ENCODE results near the gene KCTD19.

Gene KCTD19

DNA sequence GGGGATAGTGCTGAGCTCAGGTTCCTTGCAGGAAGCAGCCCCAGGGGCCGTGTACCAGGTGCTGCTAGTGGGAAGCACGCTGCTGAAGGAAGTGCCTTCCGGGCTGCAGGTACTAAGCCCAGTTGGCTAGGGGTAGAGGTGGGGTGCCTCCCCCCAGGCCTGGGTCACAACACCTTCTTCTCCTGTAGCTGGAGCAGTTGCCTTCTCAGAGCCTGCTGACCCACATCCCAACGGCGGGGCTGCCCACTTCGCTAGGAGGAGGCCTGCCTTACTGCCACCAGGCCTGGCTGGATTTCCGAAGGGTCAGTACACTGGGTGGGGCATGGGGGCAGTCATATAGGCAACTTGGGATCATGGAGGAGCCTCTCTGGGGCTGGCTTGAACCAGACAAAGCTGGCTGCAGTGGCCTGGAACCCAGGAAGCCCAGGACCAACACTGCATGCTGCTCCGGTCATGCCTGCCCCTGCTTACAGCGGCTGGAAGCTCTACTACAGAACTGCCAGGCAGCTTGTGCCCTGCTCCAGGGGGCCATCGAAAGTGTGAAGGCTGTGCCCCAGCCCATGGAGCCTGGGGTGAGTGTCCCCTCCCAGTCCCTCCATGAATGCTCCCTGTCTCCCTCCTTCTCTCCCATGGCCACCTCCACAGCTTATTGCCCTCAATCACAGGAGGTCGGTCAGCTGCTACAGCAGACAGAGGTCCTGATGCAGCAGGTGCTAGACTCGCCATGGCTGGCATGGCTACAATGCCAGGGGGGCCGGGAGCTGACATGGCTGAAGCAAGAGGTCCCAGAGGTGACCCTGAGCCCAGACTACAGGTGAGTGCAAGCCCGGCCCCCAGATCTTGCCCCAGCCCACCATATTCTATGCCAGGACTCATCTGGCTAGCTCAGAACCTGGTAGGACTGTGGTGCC, 44.8 kb downstream of the KCTD19 start:
- no peak overlapping the region for H3K27ac ChIP-seq
- TF ChIP-seq, protein P1, sequence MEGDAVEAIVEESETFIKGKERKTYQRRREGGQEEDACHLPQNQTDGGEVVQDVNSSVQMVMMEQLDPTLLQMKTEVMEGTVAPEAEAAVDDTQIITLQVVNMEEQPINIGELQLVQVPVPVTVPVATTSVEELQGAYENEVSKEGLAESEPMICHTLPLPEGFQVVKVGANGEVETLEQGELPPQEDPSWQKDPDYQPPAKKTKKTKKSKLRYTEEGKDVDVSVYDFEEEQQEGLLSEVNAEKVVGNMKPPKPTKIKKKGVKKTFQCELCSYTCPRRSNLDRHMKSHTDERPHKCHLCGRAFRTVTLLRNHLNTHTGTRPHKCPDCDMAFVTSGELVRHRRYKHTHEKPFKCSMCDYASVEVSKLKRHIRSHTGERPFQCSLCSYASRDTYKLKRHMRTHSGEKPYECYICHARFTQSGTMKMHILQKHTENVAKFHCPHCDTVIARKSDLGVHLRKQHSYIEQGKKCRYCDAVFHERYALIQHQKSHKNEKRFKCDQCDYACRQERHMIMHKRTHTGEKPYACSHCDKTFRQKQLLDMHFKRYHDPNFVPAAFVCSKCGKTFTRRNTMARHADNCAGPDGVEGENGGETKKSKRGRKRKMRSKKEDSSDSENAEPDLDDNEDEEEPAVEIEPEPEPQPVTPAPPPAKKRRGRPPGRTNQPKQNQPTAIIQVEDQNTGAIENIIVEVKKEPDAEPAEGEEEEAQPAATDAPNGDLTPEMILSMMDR (conservative IDR thresholded peaks at IDR 0.05), result no peak

- TF ChIP-seq, protein P1 (conservative IDR thresholded peaks at IDR 0.05), result no peak
- no peak overlapping the region for H3K27ac ChIP-seq
Measured at GRCh38 chr16:67280090-67281015, 46.2 kb downstream of the KCTD19 start.

DNA sequence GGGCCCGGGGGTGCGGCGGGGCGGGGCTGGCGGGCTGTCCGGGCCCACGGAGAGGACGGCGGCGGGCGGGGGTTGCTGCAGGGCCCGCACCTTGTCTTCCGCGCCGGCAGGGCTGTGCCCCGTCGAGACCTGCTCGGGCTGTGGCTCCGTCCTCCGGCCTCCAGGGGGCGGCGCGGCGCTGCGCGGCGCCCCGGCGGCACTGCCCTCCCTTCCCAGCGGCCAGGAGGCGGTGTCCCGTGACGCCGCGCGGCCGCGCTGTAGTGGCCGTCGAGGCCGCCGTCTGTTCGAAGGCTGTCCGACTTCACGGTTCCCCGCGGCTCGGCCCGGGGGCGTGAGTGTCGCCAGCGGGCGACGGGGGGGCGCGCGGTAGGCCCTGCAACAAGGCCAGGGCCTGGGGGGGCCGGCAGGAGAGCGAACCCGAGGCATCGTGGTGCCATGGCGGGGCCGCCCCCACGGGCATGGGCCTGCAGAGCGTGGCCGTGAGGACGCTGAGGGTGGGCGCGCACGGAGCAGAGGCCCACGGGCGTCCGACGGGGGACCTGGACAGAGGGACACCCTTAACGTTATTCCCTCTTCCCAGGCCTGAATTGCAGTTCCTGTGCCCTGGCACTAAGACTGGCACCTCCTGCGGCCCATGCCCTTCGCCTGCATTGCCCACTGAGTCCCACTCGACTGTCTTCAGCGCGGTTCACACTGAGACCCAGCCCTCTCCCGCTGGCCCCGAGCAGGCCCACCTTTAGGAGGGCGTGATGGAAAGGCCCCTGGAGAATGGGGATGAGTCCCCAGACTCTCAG, 47.0 kb downstream of the KCTD19 start, which contains the start of gene PLEKHG4:
TSS of gene PLEKHG4 (plus strand) at position 237 of the 794 bp plus-strand sequence. CDS start at position 750, 513 bp downstream.
- H3K27ac ChIP-seq, result peak within 1 kb of the TSS; percentile 71; the same call in 1 of the 2 replicates
- TF ChIP-seq, protein P1 (conservative IDR thresholded peaks at IDR 0.05), result peak; percentile 81

DNA sequence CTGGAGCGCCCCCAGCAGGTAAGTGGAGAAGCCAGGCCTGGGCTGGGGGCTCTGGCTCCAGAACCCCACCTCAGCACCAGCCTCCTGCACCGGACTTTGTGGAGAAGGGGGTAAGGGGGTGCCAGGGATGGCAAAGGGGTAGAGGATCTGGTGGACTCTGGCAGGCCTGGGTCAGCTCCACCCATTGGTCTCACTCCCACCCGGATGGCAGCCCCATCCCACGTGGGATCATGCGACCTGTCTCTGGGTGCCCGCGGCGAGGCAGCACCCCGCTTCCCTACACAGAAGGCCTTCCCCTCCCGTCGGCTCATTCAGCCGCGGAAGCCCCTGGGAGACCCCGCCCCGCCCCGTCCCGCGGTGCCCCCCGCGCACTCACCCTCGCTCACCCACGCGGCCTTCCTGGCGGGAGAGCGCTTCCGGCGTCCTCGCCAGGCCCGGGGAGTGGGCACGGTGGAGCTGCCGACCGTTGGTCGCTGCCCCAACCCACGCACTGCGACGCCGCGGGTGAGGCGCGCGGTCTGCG, 47.7 kb downstream of the KCTD19 start:
- peak overlapping the region; percentile 71; the same call in 1 of the 2 replicates for H3K27ac ChIP-seq
- TF ChIP-seq, protein P1 (conservative IDR thresholded peaks at IDR 0.05), result no peak

GRCh38 chr16:67277999-67278772, 48.4 kb downstream of the KCTD19 start:
- peak overlapping the region; percentile 71; the same call in 1 of the 2 replicates for H3K27ac ChIP-seq
- TF ChIP-seq, protein P1 (conservative IDR thresholded peaks at IDR 0.05), result no peak

DNA sequence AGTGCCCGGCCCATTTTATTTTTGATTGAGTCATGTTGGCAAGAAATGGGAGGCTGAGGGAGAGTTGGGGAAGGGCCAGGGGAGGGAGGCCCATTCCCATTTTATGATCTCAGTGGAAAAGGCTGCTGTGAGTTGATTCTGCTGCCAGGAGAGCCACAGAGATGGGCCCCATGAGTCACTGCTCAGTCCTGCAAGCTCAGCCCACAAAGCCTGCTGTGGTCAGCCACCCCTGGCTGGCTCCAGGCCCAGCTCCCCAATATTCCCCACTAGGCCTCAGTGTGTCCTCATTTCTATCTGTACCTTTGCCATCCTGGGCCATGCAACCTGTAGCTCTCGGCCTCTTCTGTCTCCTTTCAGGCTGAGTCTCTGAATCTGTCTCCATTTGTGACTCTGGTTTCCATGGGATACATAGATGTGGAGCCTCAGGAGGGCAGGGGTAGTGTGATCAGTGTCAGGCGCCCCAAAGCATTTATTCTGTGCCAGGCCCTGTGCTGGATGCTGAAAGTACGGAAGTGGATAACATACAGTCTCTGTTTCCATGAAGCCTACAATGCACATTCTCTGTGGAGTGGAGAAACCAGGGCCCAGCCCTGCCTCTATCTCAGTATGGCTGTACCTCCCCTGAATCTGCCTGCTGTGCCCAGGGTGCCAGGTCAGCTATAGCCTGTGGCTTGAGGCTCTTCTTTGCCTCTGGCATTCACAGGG, 49.1 kb downstream of the KCTD19 start:
- no peak overlapping the region; the same call in 1 of the 2 replicates for H3K27ac ChIP-seq
- TF ChIP-seq, protein P1 (conservative IDR thresholded peaks at IDR 0.05), result no peak

Measured in VCaP (cell line).